Ovary (tissue), 3 donors: Measurements from ENCODE around the gene ENPP5.

ENCODE experiments used
- POLR2A ChIP-seq: fragments of 450-650 bp; IDR thresholded peaks from one replicate; pipeline ENCODE4 v1.6.1; 2017; ENCODE audit warnings: antibody characterized with exemption, mild to moderate bottlenecking, moderate library complexity
- TF ChIP-seq, protein P1 (sequence below), 3 donors: fragments of 450-650 bp in 2 of 3; fragments of 200-600 bp in 1 of 3; IDR thresholded peaks; one replicate each; pipeline versions ENCODE4 v1.5.1 to v1.8.0; 2016 to 2022; ENCODE audit warnings: antibody characterized with exemption in 3 of 3, mild to moderate bottlenecking in 1 of 3
- donor health status: DM: no; HTN: no; CAD: no.

DNA sequence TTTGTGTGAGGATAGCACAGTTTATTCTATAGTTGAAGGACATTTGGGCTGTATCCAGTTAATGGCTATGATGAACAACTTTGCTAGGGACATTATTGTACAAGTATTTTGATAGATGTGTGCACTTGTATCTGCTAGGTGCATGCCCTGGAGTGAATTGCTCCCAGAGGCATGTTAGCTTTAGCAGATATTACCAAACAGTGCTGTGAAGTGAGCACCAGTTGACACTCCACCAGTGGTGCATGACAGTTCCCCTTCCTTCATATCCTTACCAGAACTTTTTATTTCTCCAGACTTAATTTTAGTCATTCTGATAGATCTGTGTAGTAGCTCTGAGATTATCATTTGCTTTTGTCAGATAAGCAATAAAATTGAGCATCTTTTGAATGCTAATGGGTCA, 48.9 kb upstream of the ENPP5 start:
- TF ChIP-seq, protein P1, sequence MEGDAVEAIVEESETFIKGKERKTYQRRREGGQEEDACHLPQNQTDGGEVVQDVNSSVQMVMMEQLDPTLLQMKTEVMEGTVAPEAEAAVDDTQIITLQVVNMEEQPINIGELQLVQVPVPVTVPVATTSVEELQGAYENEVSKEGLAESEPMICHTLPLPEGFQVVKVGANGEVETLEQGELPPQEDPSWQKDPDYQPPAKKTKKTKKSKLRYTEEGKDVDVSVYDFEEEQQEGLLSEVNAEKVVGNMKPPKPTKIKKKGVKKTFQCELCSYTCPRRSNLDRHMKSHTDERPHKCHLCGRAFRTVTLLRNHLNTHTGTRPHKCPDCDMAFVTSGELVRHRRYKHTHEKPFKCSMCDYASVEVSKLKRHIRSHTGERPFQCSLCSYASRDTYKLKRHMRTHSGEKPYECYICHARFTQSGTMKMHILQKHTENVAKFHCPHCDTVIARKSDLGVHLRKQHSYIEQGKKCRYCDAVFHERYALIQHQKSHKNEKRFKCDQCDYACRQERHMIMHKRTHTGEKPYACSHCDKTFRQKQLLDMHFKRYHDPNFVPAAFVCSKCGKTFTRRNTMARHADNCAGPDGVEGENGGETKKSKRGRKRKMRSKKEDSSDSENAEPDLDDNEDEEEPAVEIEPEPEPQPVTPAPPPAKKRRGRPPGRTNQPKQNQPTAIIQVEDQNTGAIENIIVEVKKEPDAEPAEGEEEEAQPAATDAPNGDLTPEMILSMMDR (IDR thresholded peaks at IDR 0.05), result no peak
- no peak for TF ChIP-seq POLR2A
